ACC112 (cell line): ENCODE data around the gene CSPG4.
A peak's percentile ranks its signal among the peaks of the same experiment; 100 is the strongest.
"Not testable (repeated sequence)": the region's sequence is repeated elsewhere in the genome, so short reads cannot be mapped to it uniquely, and the experiment has no call there.

Experiments
- H2AFZ ChIP-seq: fragments of 200-600 bp; sonication (generic); one replicate; pipeline ENCODE4 v1.6.0; 2017; ENCODE audit warnings: antibody characterized with exemption, low read length; ENCODE audit not compliant: unreplicated experiment
- H3K27ac ChIP-seq: fragments of 200-600 bp; sonication (generic); 2 replicates; pipeline ENCODE4 v1.5.1; 2014; ENCODE audit warnings: low read depth, mild to moderate bottlenecking, antibody characterized with exemption, low read length, moderate library complexity
- H3K27me3 ChIP-seq: fragments of 200-600 bp; sonication (generic); 2 replicates; pipeline ENCODE4 v1.6.1; 2014; ENCODE audit warnings: mild to moderate bottlenecking, antibody characterized with exemption, low read length, moderate library complexity, mixed read lengths; ENCODE audit not compliant: insufficient read depth
- H3K36me3 ChIP-seq: fragments of 200-600 bp; sonication (generic); 2 replicates; pipeline ENCODE4 v1.6.1; 2016; ENCODE audit warnings: mild to moderate bottlenecking, antibody characterized with exemption, low read length, moderate library complexity, mixed read lengths; ENCODE audit not compliant: insufficient read depth
- H3K4me1 ChIP-seq: fragments of 200-600 bp; sonication (generic); one replicate; pipeline ENCODE4 v1.6.1; 2016; ENCODE audit warnings: low read length, mixed read lengths; ENCODE audit not compliant: insufficient read depth, unreplicated experiment, control insufficient read depth
- H3K4me3 ChIP-seq: fragments of 200-600 bp; sonication (generic); 2 replicates; pipeline ENCODE4 v1.5.1; 2014; ENCODE audit warnings: mild to moderate bottlenecking, low read depth, low read length
- H3K79me2 ChIP-seq: fragments of 200-600 bp; sonication (generic); one replicate; pipeline ENCODE4 v1.6.0; 2016; ENCODE audit warnings: low read length; ENCODE audit not compliant: control insufficient read depth, unreplicated experiment, insufficient read depth

The CSPG4 gene

GRCh38 chr15:75701071-75702003, 11.3 kb downstream of the CSPG4 start:
- not testable (repeated sequence) for H3K4me3 ChIP-seq, H3K79me2 ChIP-seq, H2AFZ ChIP-seq, H3K27me3 ChIP-seq, H3K36me3 ChIP-seq
- peak overlapping the region; percentile 57; the same call in 1 of the 2 replicates for H3K27ac ChIP-seq
- peaks cover 24% of the 10 kb centered on the region for H3K4me1 ChIP-seq

- not testable (repeated sequence) for H3K27me3 ChIP-seq, H3K4me3 ChIP-seq, H3K36me3 ChIP-seq, H2AFZ ChIP-seq, H3K79me2 ChIP-seq
- Histone ChIP-seq H3K27ac (peak overlapping the region; percentile 57; the same call in 1 of the 2 replicates), H3K4me1 (peaks cover 27% of the 10 kb centered on the region)
These were observed 12.4 kb downstream of the CSPG4 start for GRCh38 chr15:75699961-75700874.

GRCh38 chr15:75699517-75699916, 13.1 kb downstream of the CSPG4 start:
- H3K36me3 ChIP-seq, H3K4me3 ChIP-seq, H2AFZ ChIP-seq, H3K27me3 ChIP-seq, H3K79me2 ChIP-seq, H3K27ac ChIP-seq: not testable (repeated sequence)
- peaks cover 32% of the 10 kb centered on the region for H3K4me1 ChIP-seq

GRCh38 chr15:75697974-75698747, 14.5 kb downstream of the CSPG4 start:
- H2AFZ ChIP-seq, H3K79me2 ChIP-seq, H3K27ac ChIP-seq, H3K4me3 ChIP-seq, H3K36me3 ChIP-seq, H3K27me3 ChIP-seq: not testable (repeated sequence)
- peaks cover 39% of the 10 kb centered on the region for H3K4me1 ChIP-seq

GRCh38 chr15:75697523-75697922, 15.1 kb downstream of the CSPG4 start:
- Histone ChIP-seq H3K79me2 (no peaks in the 10 kb centered on the region), H3K4me1 (peaks cover 41% of the 10 kb centered on the region), H3K27ac (no peak overlapping the region), H3K36me3 (no peaks in the 10 kb centered on the region), H2AFZ (no peak overlapping the region), H3K27me3 (no peaks in the 10 kb centered on the region), H3K4me3 (no peak overlapping the region)

GRCh38 chr15:75696854-75697259, 15.8 kb downstream of the CSPG4 start:
- peaks cover 41% of the 10 kb centered on the region for H3K4me1 ChIP-seq
- H2AFZ ChIP-seq: no peak overlapping the region
- H3K27ac ChIP-seq: no peak overlapping the region
- H3K4me3 ChIP-seq: no peak overlapping the region
- H3K36me3 ChIP-seq: no peaks in the 10 kb centered on the region
- H3K27me3 ChIP-seq: no peaks in the 10 kb centered on the region
- H3K79me2 ChIP-seq: no peaks in the 10 kb centered on the region

GRCh38 chr15:75696311-75696720, 16.3 kb downstream of the CSPG4 start:
- no peaks in the 10 kb centered on the region for H3K36me3 ChIP-seq
- no peak overlapping the region for H3K4me3 ChIP-seq
- no peaks in the 10 kb centered on the region for H3K79me2 ChIP-seq
- H3K27ac ChIP-seq: no peak overlapping the region
- H2AFZ ChIP-seq: no peak overlapping the region
- peaks cover 40% of the 10 kb centered on the region for H3K4me1 ChIP-seq
- no peaks in the 10 kb centered on the region for H3K27me3 ChIP-seq

GRCh38 chr15:75695634-75696310, 16.9 kb downstream of the CSPG4 start:
- Histone ChIP-seq H3K27me3 (no peaks in the 10 kb centered on the region), H3K27ac (no peak overlapping the region), H3K4me3 (no peak overlapping the region), H2AFZ (no peak overlapping the region), H3K4me1 (peaks cover 35% of the 10 kb centered on the region), H3K36me3 (no peaks in the 10 kb centered on the region), H3K79me2 (no peaks in the 10 kb centered on the region)

GRCh38 chr15:75695220-75695619, 17.4 kb downstream of the CSPG4 start:
- Histone ChIP-seq H3K27ac (no peak overlapping the region), H3K36me3 (no peaks in the 10 kb centered on the region), H2AFZ (no peak overlapping the region), H3K4me1 (peaks cover 33% of the 10 kb centered on the region), H3K4me3 (no peak overlapping the region), H3K27me3 (no peaks in the 10 kb centered on the region), H3K79me2 (no peaks in the 10 kb centered on the region)
